AG04449 (cell line): ENCODE data around the gene GPR37L1.

ENCODE experiments used
- CTCF ChIA-PET: fragments of 350-600 bp; formaldehyde crosslinking; extraction: SDS; loops from one replicate; lab custom pipeline; 2021; ENCODE audit warnings: antibody characterized with exemption; lab: Yijun Ruan, JAX
- POLR2A ChIA-PET: fragments of 400-600, 350-600 bp; formaldehyde crosslinking; extraction: SDS; loops from one replicate; lab custom pipeline; 2020; ENCODE audit warnings: antibody characterized with exemption, inconsistent platforms; lab: Yijun Ruan, JAX
- DNase-seq: peaks from one replicate; pipeline ENCODE4 v3.0.0-alpha.2; 2010; ENCODE audit warnings: low read depth, low spot score
- H3K4me3 ChIP-seq: 2 replicates; pipeline ENCODE4 v1.5.1; 2011; ENCODE audit warnings: low read depth, mild to moderate bottlenecking, control low read depth, low read length
- CTCF ChIP-seq: IDR thresholded peaks from one replicate; pipeline ENCODE4 v1.5.1; 2011; ENCODE audit warnings: mild to moderate bottlenecking, moderate library complexity, low read length, control low read depth, inconsistent platforms; ENCODE audit not compliant: insufficient read depth; ENCODE audit errors: missing control alignments

The GPR37L1 gene

GRCh38 chr1:202078241-202078640, 44.5 kb upstream of the GPR37L1 start:
- POLR2A ChIA-PET, result no interaction called here
- CTCF ChIA-PET, result no interaction called here
- no peak for DNase-seq

GRCh38 chr1:202081992-202082391, 40.7 kb upstream of the GPR37L1 start:
- ChIA-PET CTCF (interaction anchor here (1.0 to 1.4 kb wide), 2 partner anchors 14 to 82 kb away, joined by 3 read pairs; no protein-coding TSS in a partner anchor), POLR2A (no interaction called here)
- DNase-seq, result no peak
- TF ChIP-seq CTCF, result no peak
- H3K4me3 ChIP-seq, result no peak overlapping the region

More at GRCh38 chr1:202078241-202078640, 44.5 kb upstream of the GPR37L1 start:
- no peak overlapping the region for H3K4me3 ChIP-seq
- no peak for TF ChIP-seq CTCF

GRCh38 chr1:202084791-202085681, 37.7 kb upstream of the GPR37L1 start:
- ChIA-PET CTCF (no interaction called here), POLR2A (no interaction called here)
- H3K4me3 ChIP-seq, result no peak overlapping the region
- DNase-seq, result no peak
- no peak for TF ChIP-seq CTCF

GRCh38 chr1:202085682-202086373, 36.9 kb upstream of the GPR37L1 start:
- no peak for DNase-seq
- ChIA-PET CTCF (no interaction called here), POLR2A (no interaction called here)
- no peak for TF ChIP-seq CTCF
- no peak overlapping the region for H3K4me3 ChIP-seq

GRCh38 chr1:202086579-202087350, 36.0 kb upstream of the GPR37L1 start:
- no peak for TF ChIP-seq CTCF
- ChIA-PET CTCF (interaction anchor here (0.9 kb wide), 1 partner anchor 20 kb away, joined by 3 read pairs; no protein-coding TSS in a partner anchor), POLR2A (no interaction called here)
- DNase-seq, result no peak
- H3K4me3 ChIP-seq, result no peak overlapping the region

- ChIA-PET CTCF (interaction anchor here (1.2 kb wide), 1 partner anchor 88 kb away, joined by 6 read pairs; no protein-coding TSS in a partner anchor), POLR2A (no interaction called here)
- DNase-seq, result no peak
- no peak for TF ChIP-seq CTCF
- H3K4me3 ChIP-seq, result no peak overlapping the region
Observed at GRCh38 chr1:202088206-202088605, 34.5 kb upstream of the GPR37L1 start.
